ENCODE results near the gene SBDS. TPM values are rescaled to one million over a fixed set of nuclear protein-coding genes. Genes with fewer than 3 reads are reported as not detected.

The SBDS gene
- total RNA-seq, 1 experiment from 2014 or later = 50.1 TPM

GRCh38 chr7:67008260-67008659 lies 12.9 kb upstream of the SBDS start:
- Histone ChIP-seq H2AFZ (ENCODE audit: low read depth, low read length, poor library complexity, severe bottlenecking) (no peak overlapping the region), H3K4me3 (replicated peaks in 1 of 2; ENCODE audit: low read depth in 1 of 2, low read length in 2 of 2) (no peak overlapping the region), H3K79me2 (ENCODE audit: insufficient read depth, low read length) (0 out of 2 replicates have a peak, but pooled peaks cover 6% of the 10 kb centered on the region), H3K36me3 (ENCODE audit: control insufficient read depth in 1 of 2, insufficient read depth in 2 of 2, low read length in 2 of 2) (0 out of 4 replicates have a peak, but pooled peaks cover 0 to 3% of the 10 kb centered on the region in 2 experiments), H3K9me3 (ENCODE audit: control insufficient read depth in 1 of 2, insufficient read depth in 1 of 2, low read depth in 1 of 2, low read length in 2 of 2) (no peaks in the 10 kb centered on the region), H3K4me2 (ENCODE audit: low read length) (no peak overlapping the region), H3K9ac (ENCODE audit: low read length) (no peak overlapping the region), H3K27me3 (ENCODE audit: insufficient read depth, low read length) (no peaks in the 10 kb centered on the region), H3K9me2 (ENCODE audit: insufficient read depth) (no peaks in the 10 kb centered on the region), H3K4me1 (ENCODE audit: control insufficient read depth in 1 of 2, insufficient read depth in 2 of 2, low read length in 2 of 2) (no peaks in the 10 kb centered on the region), H3K27ac (ENCODE audit: low read depth, low read length) (no peak overlapping the region), H4K20me1 (ENCODE audit: insufficient read depth) (no peaks in the 10 kb centered on the region)
- no TSS peak for BruUV-seq (replicated peaks)
- intact Hi-C loops (cut with micrococcal nuclease) = no loop called here
- DNase-seq (ENCODE audit: low read depth, low spot score) (no peak), ATAC-seq (no peak)
- TF ChIP-seq REST (IDR thresholded peaks at IDR 0.05; ENCODE audit: low read depth) = no peak
- ChIA-PET CTCF (no interaction called here), RAD21 (ENCODE audit: low non-redundant PET in 1 of 2, low total read pairs in 2 of 2, uncharacterized antibody in 2 of 2, unreplicated experiment in 2 of 2) (no interaction called here), POLR2A (interaction anchor here (0.7 kb wide), 1 partner anchor 41 kb away, joined by 3 read pairs; no protein-coding TSS in a partner anchor)

GRCh38 chr7:67006965-67007364 lies 11.6 kb upstream of the SBDS start:
- 0 out of 2 replicates have a peak, but pooled peaks cover 6% of the 10 kb centered on the region for H3K79me2 ChIP-seq (ENCODE audit: insufficient read depth, low read length)
- no peaks in the 10 kb centered on the region for H3K9me3 ChIP-seq (ENCODE audit: control insufficient read depth in 1 of 2, insufficient read depth in 1 of 2, low read depth in 1 of 2, low read length in 2 of 2)
- H3K9me2 ChIP-seq (ENCODE audit: insufficient read depth) = no peaks in the 10 kb centered on the region
- ATAC-seq (no peak), DNase-seq (ENCODE audit: low read depth, low spot score) (no peak)
- intact Hi-C loops (cut with micrococcal nuclease) = no loop called here
- H3K4me3 ChIP-seq (replicated peaks in 1 of 2; ENCODE audit: low read depth in 1 of 2, low read length in 2 of 2) = no peak overlapping the region
- H3K36me3 ChIP-seq (ENCODE audit: control insufficient read depth in 1 of 2, insufficient read depth in 2 of 2, low read length in 2 of 2) = 0 out of 4 replicates have a peak, but pooled peaks cover 0 to 3% of the 10 kb centered on the region in 2 experiments
- no peak overlapping the region for H3K4me2 ChIP-seq (ENCODE audit: low read length)
- POLR2A ChIA-PET = no interaction called here
- RAD21 ChIA-PET (ENCODE audit: low non-redundant PET in 1 of 2, low total read pairs in 2 of 2, uncharacterized antibody in 2 of 2, unreplicated experiment in 2 of 2) = no interaction called here
- H3K9ac ChIP-seq (ENCODE audit: low read length) = no peak overlapping the region
- no TSS peak for BruUV-seq (replicated peaks)
- H3K27me3 ChIP-seq (ENCODE audit: insufficient read depth, low read length) = no peaks in the 10 kb centered on the region
- H2AFZ ChIP-seq (ENCODE audit: low read depth, low read length, poor library complexity, severe bottlenecking) = no peak overlapping the region
- H3K4me1 ChIP-seq (ENCODE audit: control insufficient read depth in 1 of 2, insufficient read depth in 2 of 2, low read length in 2 of 2) = no peaks in the 10 kb centered on the region
- no peaks in the 10 kb centered on the region for H4K20me1 ChIP-seq (ENCODE audit: insufficient read depth)
- no peak overlapping the region for H3K27ac ChIP-seq (ENCODE audit: low read depth, low read length)
- CTCF ChIA-PET = interaction anchor here (0.7 kb wide), 1 partner anchor 855 kb away, joined by 3 read pairs; no protein-coding TSS in a partner anchor
- no peak for TF ChIP-seq CTCF (IDR thresholded peaks at IDR 0.05 in 2 of 3, conservative IDR thresholded peaks at IDR 0.05 in 1 of 3; ENCODE audit: borderline replicate concordance in 1 of 3, insufficient read depth in 1 of 3, low read depth in 2 of 3, low read length in 2 of 3)
- no peak for TF ChIP-seq CBX3 (IDR thresholded peaks at IDR 0.05; ENCODE audit: low read depth)
- no peak for TF ChIP-seq ZBTB33 (IDR thresholded peaks at IDR 0.05; ENCODE audit: extremely low read depth, insufficient replicate concordance, low read length)
- no peak for TF ChIP-seq REST (IDR thresholded peaks at IDR 0.05; ENCODE audit: low read depth)
- TF ChIP-seq EGR1 (IDR thresholded peaks at IDR 0.05; ENCODE audit: low read depth) = no peak
- TF ChIP-seq FOSL1 (IDR thresholded peaks at IDR 0.05; ENCODE audit: low read depth) = no peak
- TF ChIP-seq ZFX (IDR thresholded peaks at IDR 0.05) = no peak

Measured in HCT116 (cell line).